ENCODE results near the gene SHROOM4.

GRCh38 chrX:50577326-50577725 is 236.7 kb downstream of the SHROOM4 start:
- TF ChIP-seq, protein P1, sequence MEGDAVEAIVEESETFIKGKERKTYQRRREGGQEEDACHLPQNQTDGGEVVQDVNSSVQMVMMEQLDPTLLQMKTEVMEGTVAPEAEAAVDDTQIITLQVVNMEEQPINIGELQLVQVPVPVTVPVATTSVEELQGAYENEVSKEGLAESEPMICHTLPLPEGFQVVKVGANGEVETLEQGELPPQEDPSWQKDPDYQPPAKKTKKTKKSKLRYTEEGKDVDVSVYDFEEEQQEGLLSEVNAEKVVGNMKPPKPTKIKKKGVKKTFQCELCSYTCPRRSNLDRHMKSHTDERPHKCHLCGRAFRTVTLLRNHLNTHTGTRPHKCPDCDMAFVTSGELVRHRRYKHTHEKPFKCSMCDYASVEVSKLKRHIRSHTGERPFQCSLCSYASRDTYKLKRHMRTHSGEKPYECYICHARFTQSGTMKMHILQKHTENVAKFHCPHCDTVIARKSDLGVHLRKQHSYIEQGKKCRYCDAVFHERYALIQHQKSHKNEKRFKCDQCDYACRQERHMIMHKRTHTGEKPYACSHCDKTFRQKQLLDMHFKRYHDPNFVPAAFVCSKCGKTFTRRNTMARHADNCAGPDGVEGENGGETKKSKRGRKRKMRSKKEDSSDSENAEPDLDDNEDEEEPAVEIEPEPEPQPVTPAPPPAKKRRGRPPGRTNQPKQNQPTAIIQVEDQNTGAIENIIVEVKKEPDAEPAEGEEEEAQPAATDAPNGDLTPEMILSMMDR (IDR thresholded peaks at IDR 0.05; ENCODE audit: low read depth, low read length, missing input control) = no peak
- TF ChIP-seq EGR1 (IDR thresholded peaks at IDR 0.05; ENCODE audit: low read depth in 2 of 2) (no peak), REST (IDR thresholded peaks at IDR 0.05) (no peak), SP1 (IDR thresholded peaks at IDR 0.05) (no peak), TAF1 (conservative IDR thresholded peaks at IDR 0.05) (no peak)

Data from liver (tissue), 3 donors.